ENCODE measurements around the gene ANKRD60.

Gene ANKRD60, protein sequence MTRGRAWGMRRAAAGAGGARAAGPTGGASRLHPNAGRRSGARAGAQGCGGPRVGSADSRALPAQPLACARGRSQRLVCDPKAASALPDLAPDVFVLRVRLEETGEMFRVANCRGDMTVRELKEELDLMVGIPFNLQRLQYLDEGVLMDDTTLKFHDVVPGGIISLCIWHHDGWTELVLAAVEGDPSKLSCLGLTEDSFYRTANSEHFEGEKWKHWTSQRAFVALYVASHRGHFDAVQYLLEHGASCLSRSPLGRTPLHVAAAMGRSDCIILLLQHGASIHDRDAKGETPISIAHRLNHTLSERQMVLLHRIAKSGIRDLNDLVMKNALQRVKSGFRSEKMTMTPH

DNA sequence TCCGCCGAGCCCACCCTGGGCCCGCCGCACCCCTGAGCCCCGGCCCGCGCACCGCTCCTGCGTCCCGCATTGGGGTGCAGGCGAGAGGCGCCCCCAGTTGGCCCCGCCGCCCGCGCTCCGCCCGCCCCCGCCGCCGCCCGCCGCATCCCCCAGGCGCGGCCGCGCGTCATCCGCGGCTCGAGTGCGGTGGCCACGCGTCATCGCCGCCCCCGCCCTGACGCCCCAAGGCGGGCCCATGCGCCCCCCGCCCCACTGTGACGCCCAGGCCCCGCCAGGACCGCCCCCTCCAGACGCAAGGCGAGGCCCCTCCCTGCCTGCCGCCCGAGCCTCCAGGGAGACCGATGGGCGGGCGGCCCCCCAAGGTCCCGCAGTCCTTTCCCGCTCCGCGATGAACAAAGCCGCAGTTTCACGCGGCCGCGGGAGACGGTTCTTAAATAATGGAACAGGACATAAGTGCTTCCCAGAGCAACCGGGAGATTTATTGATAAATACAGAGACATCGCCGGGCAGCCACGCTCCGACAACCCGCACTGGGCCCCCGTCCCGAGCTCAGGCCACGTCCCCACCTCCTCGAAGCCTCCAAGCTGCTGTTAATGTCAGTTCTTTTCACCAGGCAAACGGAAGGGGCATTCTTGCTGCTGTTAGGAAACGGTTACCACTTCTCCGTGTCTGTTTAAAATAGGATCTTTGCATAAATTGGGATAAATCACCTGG, at the start of gene ANKRD60:
Gene ANKRD60 (minus strand): TSS at position 170 of the 714 bp plus-strand sequence. CDS start 0 bp downstream, at position 170.
- DNase-seq (ENCODE audit: low spot score) = no peak

DNA sequence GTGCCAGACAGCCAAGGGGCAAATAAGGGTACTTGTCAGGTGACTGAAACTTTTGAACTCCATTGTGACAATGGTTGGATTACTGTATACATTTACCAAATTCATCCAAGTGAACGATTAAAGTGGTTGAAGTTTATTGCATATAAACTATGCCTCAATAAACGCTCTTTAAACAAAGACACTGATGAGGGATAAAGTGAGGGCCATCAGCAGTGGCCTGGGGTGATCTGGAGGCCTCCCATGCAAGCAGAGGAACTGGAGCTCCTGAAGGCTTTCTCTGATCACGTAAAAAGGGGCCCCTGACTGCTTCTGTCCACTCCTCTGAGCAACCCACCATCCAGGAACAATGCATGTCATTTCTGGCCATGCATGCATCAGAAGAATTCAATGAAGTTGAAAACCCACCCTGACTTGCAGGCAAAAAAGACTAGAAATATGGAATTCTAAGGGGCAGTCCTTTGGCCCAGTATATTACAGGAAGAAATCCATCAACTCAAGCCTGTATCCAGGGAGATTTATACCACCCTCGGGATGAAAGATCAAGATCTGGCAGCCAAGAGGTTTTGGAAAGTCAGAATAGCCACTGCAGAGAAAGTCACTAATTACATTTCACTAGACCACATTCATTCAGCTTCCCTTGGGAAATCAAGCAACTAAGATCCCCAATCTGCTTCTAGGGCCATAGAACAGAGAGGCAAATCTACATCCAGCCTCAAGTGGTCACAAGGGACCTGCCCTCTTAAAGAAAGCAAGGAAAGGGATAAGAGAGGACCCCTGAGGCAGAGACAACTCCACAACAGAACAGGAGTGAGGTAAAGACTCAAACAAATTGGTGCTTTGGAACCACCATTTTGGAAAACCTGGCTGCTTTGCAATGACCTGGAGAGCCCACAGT, 49.4 kb upstream of the ANKRD60 start:
- no peak for DNase-seq (ENCODE audit: low spot score)

DNA sequence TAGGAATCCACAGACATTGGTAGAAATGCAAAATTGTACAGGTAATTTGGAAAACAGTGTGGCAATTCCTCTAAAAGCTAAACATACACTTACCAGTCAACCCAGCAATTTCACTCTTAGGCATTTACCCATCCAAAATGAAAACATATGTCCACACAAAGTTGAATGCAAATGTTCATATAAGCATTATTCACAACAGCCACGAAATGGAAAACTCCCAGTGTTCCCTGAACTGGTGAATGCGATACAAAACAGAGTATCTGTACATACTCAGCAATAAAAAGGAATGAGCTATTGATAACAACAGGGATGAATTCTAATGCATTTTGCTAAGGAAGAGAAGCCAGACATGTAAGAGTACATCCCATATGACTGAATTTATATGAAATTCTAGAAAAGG, 48.7 kb upstream of the ANKRD60 start:
- no peak for DNase-seq (ENCODE audit: low spot score)

DNA sequence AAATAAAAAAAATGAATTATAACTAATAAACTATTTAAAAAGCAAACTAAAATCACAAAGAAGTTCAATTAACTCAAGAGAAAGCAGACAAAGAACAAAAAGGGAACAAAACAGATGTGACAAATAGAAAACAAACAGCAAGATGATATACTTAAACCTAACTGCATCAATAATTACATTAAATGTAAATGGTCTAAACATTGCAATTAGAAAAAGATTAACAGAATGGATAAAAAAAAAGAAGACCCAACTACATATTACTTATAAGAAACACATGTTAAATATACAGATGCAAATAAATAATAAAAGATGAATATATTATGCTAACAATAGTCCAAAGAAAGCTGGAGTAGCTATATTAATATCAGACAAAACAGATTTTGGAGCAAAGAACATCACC, 45.9 kb upstream of the ANKRD60 start:
- no peak for DNase-seq (ENCODE audit: low spot score)

DNA sequence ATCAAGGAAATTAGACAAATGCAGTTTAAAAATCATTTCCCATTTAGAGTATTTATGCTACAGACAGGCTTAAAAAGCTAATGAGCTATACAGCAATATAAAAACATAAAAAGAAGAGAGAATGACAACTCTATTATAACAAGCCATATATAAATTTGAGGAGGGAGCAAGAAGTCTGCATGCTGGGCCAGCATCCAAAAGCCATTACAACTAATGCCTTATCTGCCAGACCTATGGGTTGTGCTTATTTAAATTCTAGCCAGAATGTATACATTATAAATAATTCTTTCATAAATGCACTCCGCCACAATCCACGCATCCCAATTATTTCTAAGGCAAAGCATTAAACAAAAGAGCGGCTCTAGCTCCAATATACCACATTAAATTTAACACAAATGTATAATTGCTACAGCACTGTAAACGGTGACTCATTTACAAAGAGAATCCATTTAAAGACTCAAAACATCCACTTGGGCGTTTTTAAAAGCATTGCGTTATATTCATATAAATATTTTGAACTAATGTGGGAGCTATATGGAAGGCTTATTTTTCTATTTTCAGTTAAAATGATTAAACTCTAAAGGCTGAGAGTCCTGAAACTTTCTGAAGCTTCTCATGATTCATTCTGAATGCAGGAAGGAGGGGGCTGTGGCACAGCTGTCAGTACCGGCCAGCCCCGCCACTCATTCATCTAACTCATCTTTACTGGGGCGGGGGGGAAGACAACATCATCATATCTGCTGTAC, 43.3 kb upstream of the ANKRD60 start:
- DNase-seq (ENCODE audit: low spot score) = no peak

DNA sequence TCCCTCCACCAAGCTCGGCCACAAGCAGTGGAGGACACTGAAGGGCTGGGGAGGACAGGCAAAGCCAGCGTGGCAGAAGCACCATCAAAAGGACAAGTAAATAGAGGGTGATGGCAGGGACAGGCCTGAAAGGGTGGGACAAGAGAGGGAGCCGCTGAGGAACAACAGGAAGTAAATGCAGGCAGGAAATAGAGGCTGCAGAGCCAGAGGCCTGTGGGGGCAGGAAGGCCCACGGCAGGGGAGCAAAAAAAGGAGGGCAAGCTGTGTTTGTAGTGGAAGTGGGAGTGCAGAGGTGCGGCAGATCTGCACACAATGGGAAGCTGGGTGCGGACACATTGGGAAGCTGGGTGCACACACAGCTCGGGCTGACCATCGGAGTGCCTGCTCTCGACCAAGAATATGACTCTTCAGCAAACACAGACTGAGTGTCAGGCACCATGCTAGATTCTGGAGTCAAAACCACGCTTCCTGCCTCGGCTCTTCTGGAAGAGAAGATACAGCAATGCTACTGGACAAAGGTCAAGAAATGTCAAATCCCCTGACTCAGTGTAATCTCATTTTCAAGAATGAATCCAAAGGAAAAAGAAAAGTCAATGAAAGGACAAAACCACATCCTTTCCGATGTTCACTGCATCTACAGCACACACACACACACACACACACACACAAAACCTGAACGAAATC, 40.6 kb upstream of the ANKRD60 start:
- no peak for DNase-seq (ENCODE audit: low spot score)

DNA sequence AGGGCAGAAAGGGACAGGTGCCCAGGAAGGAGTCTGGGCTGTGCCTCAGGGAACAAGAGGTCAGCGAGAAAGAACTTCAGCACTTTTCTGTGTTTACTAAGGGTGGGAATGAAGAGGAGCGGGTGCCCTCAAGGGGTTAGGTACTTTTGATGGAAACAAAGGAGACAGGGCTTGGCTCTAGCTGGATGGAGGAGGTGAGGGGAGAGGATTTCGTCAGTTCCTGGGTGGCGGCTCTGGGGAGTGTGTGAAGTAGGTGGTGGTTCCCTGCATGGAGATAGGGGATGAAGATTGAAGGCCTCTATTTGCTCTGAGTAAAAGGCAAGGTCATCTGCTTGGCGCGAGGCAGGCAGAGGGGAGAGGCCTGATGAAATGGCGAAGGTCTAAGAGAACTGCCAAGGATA, 40.0 kb upstream of the ANKRD60 start:
- DNase-seq (ENCODE audit: low spot score) = no peak

DNA sequence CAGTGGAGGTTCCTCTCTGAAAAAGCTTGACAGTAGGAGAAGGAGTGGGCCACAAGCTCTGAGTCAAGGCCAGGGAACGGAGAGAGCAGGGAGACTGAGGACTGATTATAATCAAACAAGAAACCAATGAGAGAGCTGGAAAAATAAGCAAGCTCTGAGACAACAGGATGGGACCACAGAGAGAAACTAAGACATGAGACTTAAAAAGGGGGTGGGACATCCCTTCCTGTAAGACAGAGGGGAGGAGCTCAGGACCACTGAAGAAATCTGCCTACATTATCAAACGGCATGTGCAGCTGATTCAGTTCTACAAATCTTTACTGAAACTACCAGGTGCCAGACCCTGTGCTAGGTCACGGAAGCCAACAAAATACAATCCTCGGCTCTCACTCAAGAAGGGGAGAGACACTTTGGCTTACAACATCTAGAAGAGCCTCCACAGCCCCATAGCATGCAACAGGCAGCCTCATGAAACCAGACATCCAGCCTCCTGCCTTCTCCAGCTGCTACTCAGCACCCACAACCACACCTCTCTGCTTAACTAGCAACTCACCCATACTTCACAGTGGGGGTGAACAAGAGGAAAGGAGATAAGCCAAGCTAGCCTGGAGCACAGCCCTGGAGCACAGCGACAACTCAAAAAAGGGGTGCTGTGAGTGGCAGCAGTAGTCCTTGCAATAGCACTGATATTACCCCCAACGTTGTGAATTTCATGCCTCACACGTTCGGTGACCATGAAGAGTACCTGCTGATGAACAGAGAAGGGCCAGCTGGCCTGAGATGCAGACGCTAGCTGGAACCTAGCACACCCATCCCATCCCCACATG, 39.1 kb upstream of the ANKRD60 start:
- no peak for DNase-seq (ENCODE audit: low spot score)

DNA sequence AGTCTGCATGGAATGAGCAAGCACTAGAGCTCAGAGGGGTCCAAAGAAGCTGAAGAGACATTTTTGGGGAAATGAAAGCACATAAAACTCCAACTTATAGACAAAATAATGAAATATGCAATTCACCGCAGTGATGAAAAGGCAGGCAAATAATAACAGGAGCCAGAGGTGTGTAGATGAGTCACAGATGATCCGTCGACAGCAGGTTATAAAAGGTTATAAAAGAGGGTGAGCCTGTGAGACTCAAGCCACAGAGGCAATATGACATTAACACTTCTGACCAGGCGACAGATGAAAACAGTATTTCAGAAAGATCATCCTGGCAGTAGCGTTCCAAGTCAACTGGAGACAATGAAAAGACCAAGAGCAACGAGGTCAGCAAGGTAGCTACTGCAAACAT, 35.8 kb upstream of the ANKRD60 start:
- no peak for DNase-seq (ENCODE audit: low spot score)

DNA sequence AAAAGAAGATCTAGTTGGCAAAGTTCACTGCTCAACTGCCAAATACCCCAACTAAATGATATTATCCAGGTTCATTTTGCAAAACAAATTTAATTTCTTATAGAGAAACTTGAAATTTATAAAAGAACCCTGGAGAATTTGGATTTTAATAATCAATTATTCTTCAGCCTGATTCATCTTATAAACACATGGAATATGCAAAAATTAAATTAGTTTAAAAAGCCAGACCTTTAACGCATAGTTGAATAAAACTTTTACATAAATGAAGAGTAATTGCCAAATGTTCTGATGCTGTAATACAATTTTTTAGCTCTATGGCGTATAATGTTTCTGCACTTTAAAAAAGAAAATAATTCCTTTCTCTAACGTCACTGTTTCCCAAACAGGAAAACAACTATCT, 33.2 kb upstream of the ANKRD60 start:
- no peak for DNase-seq (ENCODE audit: low spot score)

DNA sequence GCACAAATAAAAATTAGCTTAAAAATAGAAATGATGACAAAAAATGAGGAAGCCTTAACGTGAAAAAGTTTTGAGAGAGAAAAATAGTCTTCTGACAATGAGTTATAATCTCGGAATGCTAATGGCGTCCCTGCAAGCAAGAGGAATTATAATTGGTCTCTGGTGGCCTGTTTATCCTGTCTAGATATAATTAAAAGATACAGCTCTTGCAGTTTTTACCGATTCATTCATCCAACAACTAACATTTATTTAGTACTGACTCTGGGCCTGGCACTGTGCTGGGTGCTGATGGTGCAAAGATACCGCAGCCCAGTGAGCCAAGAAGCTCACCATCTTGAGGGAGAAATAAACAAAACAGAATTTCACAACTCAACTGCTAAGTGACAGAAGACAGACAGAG, 31.6 kb upstream of the ANKRD60 start:
- DNase-seq (ENCODE audit: low spot score) = no peak

DNA sequence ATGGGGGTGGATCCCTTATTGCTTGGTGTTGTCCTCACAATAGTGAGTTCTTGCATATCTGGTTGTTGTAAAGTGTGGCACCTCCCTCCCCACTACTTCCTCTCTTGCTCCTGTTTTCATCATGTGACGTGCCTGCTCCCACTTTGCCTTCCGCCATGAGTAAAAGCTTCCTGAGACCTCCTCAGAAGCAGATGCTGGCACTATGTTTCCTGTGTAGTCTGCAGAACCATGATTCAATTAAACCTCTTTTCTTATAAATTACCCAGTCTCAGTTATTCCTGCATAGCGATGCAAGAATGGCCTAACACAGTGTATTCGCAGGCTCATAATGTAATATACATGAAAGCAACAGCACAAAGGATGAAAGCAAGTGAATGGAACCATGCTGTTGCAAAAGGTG, 28.4 kb upstream of the ANKRD60 start:
- DNase-seq (ENCODE audit: low spot score) = no peak

DNA sequence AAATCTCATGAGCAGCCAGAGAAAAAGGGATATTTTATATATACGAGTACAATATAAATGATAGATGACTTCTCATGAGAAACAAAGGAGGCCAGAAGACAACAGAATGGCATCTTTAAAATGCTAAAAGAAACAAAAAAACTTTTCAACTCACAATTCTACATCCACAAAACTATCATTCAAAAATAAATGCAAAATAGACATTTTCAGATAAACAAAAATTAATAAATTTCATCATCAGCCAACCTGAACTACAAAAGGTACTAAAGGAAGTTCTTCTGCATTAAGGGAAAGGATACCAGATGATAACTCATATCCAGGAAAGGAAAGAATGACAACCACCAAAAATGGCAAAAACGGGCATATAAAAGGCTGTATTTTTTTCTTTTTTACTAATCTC, 27.9 kb upstream of the ANKRD60 start:
- no peak for DNase-seq (ENCODE audit: low spot score)

DNA sequence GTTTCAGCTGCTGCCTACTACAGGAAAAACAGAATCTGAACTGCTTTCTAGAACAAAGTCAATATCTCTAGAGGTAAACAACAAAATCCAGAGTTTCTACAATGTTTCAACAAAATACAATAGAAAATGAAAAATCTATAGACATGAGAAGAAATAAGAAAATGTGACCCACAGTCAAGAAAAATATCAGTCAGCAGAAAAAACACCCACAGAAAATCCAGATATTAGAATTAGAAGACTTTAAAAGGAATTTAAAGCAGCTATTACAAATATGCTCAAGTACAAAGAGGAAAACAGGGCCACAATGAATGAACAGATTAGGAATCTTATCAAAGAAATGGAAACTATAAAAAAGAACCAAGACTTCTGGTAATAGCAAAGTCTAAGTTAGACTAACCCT, 26.4 kb upstream of the ANKRD60 start:
- no peak for DNase-seq (ENCODE audit: low spot score)

DNA sequence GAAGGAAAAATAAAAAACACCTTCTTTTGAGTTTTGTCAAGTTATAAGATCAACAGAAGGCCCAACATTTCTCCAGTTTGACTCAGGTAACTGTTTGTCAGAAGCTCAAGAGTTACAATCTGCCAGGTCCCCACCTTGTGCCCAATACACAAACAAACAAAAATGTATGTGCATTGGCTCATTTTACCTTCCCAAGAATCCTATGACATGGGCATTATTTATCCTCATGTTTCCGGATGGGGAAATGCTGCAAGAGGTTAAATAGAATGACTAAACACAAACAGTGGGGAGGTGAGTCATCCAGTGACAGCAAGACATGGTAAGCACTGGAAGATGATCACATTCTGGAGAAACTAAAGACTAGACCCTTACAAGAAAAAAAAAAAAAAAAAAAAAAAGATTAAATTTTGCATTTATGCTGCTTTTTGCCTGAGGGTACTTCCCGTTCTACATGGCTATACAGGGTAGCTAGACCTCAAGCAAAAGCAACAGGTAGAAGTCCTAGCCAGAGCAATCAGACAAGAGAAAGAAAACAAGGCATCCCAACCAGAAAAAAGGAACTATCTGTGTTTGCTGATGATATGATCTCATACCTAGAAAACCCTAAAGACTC, 23.6 kb upstream of the ANKRD60 start:
- no peak for DNase-seq (ENCODE audit: low spot score)

DNA sequence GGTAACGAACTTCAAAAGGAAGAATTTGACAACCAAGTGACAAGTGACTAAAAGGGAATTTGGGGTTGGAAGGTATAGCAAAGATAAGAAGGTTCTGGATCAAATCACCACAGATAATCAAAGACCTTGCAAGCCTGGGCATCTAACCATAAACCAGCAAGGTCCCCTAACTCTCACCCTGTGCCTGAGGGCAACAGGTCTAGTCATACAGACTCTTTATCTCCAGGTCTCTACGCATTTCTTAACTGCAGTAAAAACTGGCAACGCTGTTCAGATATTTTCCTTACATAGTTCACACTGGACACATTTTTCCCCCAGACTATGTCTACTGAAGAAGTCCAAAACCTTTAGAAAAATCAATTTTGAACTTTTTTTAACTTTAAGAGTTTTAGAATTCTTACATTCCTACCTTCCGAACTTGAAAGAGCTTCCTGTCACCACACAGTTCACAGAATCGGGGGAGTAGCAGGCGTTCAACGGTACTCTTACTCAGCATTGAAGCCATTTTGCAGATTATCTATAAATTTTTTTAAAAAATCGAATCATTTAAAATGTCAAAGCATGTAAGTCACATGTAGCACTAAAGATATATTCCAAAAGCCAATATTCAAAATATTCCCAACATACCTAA, 23.0 kb upstream of the ANKRD60 start:
- no peak for DNase-seq (ENCODE audit: low spot score)

DNA sequence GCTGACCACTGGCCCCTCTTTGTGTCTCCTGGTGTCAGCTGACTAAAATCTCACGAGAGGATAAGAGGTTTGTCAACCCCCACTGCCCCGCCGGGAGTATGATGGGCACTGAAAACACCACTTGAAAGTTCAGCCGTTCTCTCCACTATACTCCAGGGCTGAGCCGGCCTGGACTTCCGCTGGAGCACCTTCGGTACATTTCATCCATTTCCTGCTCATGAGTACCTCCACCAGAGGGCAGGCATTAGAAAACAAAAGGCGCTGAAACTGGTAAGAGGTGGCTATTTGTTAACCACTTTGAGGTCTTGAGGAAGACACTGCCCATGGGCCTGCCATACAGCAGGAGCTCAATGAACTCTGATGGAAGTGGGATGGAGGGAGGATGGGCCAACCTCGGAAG, 17.9 kb upstream of the ANKRD60 start:
- no peak for DNase-seq (ENCODE audit: low spot score)

DNA sequence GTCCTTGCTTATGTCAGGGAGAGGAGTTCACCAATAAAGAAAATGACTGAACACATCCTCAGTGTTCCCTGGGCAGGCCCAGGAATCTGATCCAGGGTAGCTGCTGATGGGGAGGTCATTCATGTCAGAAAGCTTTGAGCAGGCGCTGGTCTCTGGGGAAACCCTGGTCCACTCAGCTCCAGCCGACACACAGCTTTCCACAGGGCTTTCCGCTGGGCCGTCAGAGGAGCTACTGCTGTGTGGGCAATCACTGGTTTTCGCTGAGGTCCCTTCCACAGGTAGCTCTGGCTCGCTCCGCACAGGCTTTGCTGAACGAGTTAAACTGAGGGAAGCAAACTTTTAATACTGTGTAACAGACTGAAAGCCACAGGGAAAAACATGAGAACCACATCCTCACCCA, 17.5 kb upstream of the ANKRD60 start:
- DNase-seq (ENCODE audit: low spot score) = no peak

DNA sequence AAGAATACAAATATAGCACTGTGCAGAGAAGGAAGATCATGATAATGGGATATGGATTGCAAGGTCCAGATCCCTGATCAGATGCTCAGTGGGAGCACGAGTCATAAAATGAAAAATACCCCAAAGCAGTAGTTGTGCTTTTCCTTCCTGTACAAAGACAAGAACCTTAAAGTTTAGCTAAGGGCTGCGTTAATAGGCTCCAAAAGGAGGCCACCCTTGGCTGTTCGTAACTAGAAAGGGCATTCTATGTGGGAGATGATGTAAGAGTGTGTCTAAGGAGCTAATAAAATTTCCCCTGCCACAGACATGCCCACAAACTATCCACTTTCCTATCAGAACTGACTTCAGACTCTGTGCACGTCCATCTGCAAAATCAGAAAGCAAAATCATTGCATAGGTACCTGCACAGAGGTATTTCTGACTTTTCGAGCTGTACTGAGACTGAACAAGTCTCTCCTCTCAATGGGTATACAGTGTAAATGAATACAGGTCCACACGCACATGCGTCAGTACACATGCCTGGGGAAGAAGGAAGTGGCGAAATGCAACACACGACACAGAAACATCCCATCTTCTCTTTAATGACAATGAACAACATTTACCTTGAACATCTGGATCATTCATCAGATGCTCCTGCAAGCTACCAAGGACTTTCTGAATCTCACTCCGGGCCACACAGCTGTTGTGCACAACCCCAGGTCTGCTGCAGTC, 16.9 kb upstream of the ANKRD60 start:
- no peak for DNase-seq (ENCODE audit: low spot score)

All from hematopoietic multipotent progenitor cell treated with erythropoietin and hydrocortisone succinate and interleukin-3 and kit ligand, for 15 days (in vitro differentiated cells).